Hepatocyte (in vitro differentiated cells): Measurements from ENCODE around the gene HSD11B1L.

ENCODE experiments used
- EZH2 ChIP-seq: fragments of 200-600 bp; sonication (generic); IDR thresholded peaks from 2 replicates; pipeline ENCODE4 v1.6.1; 2016; ENCODE audit warnings: antibody characterized with exemption, mild to moderate bottlenecking, borderline replicate concordance
- EZH2phosphoT487 ChIP-seq: fragments of 200-600 bp; sonication (generic); IDR thresholded peaks from one replicate; pipeline ENCODE4 v1.6.1; 2018; ENCODE audit warnings: antibody characterized with exemption, mild to moderate bottlenecking, low read depth, moderate library complexity; ENCODE audit not compliant: unreplicated experiment, severe bottlenecking
- TF ChIP-seq, protein P1 (sequence below): fragments of 200-600 bp; sonication (generic); IDR thresholded peaks from 2 replicates; pipeline ENCODE4 v1.5.1; 2016; ENCODE audit warnings: antibody characterized with exemption, mild to moderate bottlenecking; ENCODE audit not compliant: poor library complexity

GRCh38 chr19:5654931-5655330 lies 25.9 kb upstream of the HSD11B1L start:
- TF ChIP-seq EZH2phosphoT487 (no peak), EZH2 (no peak)
- TF ChIP-seq, protein P1, sequence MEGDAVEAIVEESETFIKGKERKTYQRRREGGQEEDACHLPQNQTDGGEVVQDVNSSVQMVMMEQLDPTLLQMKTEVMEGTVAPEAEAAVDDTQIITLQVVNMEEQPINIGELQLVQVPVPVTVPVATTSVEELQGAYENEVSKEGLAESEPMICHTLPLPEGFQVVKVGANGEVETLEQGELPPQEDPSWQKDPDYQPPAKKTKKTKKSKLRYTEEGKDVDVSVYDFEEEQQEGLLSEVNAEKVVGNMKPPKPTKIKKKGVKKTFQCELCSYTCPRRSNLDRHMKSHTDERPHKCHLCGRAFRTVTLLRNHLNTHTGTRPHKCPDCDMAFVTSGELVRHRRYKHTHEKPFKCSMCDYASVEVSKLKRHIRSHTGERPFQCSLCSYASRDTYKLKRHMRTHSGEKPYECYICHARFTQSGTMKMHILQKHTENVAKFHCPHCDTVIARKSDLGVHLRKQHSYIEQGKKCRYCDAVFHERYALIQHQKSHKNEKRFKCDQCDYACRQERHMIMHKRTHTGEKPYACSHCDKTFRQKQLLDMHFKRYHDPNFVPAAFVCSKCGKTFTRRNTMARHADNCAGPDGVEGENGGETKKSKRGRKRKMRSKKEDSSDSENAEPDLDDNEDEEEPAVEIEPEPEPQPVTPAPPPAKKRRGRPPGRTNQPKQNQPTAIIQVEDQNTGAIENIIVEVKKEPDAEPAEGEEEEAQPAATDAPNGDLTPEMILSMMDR = no peak
